Nephron progenitor cell (in vitro differentiated cells): ENCODE measurements around the gene FAM163A.
"Not testable (repeated sequence)": the region's sequence is repeated elsewhere in the genome, so short reads cannot be mapped to it uniquely, and the experiment has no call there.

Source experiments
- DNase-seq: peaks from one replicate; pipeline ENCODE4 v3.0.0; 2021
- H3K27ac Mint-ChIP-seq: 2 replicates; pipeline ENCODE4 v1.8.0; 2021; ENCODE audit warnings: mild to moderate bottlenecking, moderate library complexity, mixed read lengths
- H3K27me3 Mint-ChIP-seq: 2 replicates; pipeline ENCODE4 v1.8.0; 2021; ENCODE audit warnings: mild to moderate bottlenecking, low read depth, mixed read lengths; ENCODE audit not compliant: poor library complexity
- H3K36me3 Mint-ChIP-seq: 2 replicates; pipeline ENCODE4 v1.8.0; 2021; ENCODE audit warnings: low read depth, mixed read lengths
- H3K4me1 Mint-ChIP-seq: 2 replicates; pipeline ENCODE4 v1.8.0; 2021; ENCODE audit warnings: mixed read lengths
- H3K4me3 Mint-ChIP-seq: 2 replicates; pipeline ENCODE4 v1.8.0; 2021; ENCODE audit warnings: mild to moderate bottlenecking, moderate library complexity, mixed read lengths
- H3K9me3 Mint-ChIP-seq: 2 replicates; pipeline ENCODE4 v1.8.0; 2021; ENCODE audit warnings: mild to moderate bottlenecking, moderate library complexity, mixed read lengths
- TF ChIP-seq, protein P1 (sequence below): fragments of 200-600 bp; sonication (generic); IDR thresholded peaks from 2 replicates; pipeline ENCODE4 v1.5.0; 2021; ENCODE audit warnings: antibody characterized with exemption

FAM163A gene

DNA sequence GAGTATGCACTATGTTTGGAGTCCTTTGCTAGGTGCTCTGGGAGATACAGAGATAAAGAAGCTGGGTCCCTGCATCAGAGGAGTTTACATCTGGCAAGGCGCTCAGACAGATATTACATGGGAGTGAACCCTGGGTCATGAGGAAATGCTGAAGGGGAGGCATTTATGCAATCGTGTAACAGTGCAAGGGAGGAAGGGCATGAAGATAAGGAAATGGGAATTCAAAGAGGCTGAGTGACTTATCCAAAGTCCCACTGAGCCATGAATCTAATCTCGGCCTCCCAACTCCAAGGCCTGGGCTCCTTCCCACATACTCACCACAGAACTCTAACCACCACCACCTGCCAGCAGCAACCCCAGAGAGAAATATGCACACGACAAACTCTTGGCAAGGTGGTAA lies 51.6 kb downstream of the FAM163A start:
- peaks cover 12% of the 10 kb centered on the region for H3K27me3 Mint-ChIP-seq
- peaks cover 16% of the 10 kb centered on the region for H3K4me1 Mint-ChIP-seq
- no peaks in the 10 kb centered on the region for H3K36me3 Mint-ChIP-seq
- H3K27ac Mint-ChIP-seq = no peak overlapping the region
- no peaks in the 10 kb centered on the region for H3K9me3 Mint-ChIP-seq
- TF ChIP-seq, protein P1, sequence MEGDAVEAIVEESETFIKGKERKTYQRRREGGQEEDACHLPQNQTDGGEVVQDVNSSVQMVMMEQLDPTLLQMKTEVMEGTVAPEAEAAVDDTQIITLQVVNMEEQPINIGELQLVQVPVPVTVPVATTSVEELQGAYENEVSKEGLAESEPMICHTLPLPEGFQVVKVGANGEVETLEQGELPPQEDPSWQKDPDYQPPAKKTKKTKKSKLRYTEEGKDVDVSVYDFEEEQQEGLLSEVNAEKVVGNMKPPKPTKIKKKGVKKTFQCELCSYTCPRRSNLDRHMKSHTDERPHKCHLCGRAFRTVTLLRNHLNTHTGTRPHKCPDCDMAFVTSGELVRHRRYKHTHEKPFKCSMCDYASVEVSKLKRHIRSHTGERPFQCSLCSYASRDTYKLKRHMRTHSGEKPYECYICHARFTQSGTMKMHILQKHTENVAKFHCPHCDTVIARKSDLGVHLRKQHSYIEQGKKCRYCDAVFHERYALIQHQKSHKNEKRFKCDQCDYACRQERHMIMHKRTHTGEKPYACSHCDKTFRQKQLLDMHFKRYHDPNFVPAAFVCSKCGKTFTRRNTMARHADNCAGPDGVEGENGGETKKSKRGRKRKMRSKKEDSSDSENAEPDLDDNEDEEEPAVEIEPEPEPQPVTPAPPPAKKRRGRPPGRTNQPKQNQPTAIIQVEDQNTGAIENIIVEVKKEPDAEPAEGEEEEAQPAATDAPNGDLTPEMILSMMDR = no peak
- DNase-seq = no peak
- H3K4me3 Mint-ChIP-seq = no peak overlapping the region

DNA sequence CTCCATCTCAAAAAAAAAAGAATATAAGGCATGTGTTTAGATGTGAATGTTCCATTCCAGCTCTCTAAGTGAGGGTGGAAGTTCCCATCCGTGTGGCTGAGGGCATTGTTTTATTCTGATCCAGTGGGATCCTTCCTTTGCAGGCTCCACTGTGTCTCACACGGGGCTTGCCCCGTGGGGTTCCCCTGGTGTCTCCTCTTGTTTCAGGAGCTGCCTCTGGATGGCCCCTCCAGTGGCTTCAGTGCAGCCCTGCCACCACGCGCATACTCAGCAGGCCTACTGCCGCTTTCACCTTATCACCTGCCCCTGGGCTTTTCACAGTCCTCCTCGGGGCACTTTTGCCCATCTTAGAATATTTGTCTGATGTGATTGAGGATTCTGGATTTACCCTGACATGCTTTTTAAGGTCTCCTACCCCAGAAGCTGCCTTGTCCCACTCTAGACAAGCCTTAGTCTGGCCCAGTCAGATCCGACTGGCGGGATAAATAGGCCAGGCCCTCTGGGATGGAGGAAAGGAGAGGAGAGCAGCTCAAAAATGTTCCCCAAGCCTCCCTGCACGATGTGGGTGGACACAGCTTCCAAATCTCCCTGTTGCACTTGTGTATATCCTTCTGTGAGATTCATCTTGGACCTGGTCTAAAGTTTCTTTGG lies 55.2 kb downstream of the FAM163A start:
- Mint-ChIP-seq H3K9me3 (no peaks in the 10 kb centered on the region), H3K4me3 (no peak overlapping the region), H3K27me3 (peaks cover 9% of the 10 kb centered on the region), H3K36me3 (no peaks in the 10 kb centered on the region), H3K4me1 (peaks cover 16% of the 10 kb centered on the region), H3K27ac (no peak overlapping the region)
- no peak for DNase-seq
- TF ChIP-seq, protein P1 = no peak

GRCh38 chr1:179798864-179799516 lies 55.9 kb downstream of the FAM163A start:
- Mint-ChIP-seq H3K27me3 (peaks cover 9% of the 10 kb centered on the region), H3K4me1 (peaks cover 16% of the 10 kb centered on the region), H3K36me3 (no peaks in the 10 kb centered on the region), H3K9me3 (no peaks in the 10 kb centered on the region), H3K4me3 (no peak overlapping the region), H3K27ac (peak overlapping the region; percentile 69)
- DNase-seq = no peak
- TF ChIP-seq, protein P1 = no peak

DNA sequence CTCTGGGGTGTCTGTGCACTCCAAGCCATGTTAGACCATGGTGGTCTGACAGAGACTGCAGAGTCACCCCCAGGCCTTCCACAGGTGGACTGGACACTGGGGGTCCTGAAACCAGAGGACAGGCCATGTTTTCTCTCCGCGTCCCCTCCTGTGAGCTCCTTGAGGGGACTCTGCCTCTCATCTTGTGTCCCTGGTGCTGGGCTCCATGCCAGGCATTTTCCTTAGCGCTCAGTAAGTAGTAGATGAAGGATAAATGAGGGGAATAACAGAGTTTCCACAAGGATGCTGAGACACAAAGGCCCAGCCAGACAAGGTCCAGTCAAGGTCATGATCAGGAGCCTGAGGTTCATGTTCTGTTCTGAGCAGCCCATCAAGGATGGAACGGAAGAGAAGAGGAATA lies 57.4 kb downstream of the FAM163A start:
- Mint-ChIP-seq H3K27me3 (peaks cover 9% of the 10 kb centered on the region), H3K4me3 (no peak overlapping the region), H3K4me1 (peaks cover 12% of the 10 kb centered on the region), H3K27ac (no peak overlapping the region), H3K9me3 (no peaks in the 10 kb centered on the region), H3K36me3 (no peaks in the 10 kb centered on the region)
- DNase-seq = no peak
- TF ChIP-seq, protein P1 = no peak

DNA sequence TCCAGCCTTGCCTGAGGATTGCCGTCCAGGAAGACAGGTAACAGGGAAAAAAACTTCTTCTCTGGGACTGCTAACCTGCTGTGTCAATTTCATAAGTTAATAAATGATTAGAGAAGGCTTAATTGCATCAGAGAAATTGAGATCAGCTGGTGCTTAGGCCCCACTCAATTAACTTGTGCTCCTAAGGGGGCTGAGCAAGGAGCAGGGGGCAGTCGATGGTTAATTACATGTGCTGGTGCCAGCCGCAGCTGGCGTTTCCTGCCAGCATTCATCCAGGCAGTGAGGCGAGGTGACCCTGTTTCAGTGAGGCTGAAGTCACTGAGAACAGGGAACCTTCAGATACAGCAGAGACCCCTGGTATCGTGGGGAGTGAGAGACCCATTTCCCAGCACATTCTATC lies 60.0 kb downstream of the FAM163A start:
- Mint-ChIP-seq H3K9me3 (no peaks in the 10 kb centered on the region), H3K4me3 (no peak overlapping the region), H3K36me3 (no peaks in the 10 kb centered on the region), H3K27me3 (peaks cover 5% of the 10 kb centered on the region), H3K4me1 (peaks cover 31% of the 10 kb centered on the region), H3K27ac (no peak overlapping the region)
- no peak for DNase-seq
- TF ChIP-seq, protein P1 = no peak

GRCh38 chr1:179803918-179804317 lies 60.8 kb downstream of the FAM163A start:
- TF ChIP-seq, protein P1 = no peak
- no peak for DNase-seq
- H3K4me3 Mint-ChIP-seq = no peak overlapping the region
- H3K27me3 Mint-ChIP-seq = no peaks in the 10 kb centered on the region
- no peaks in the 10 kb centered on the region for H3K36me3 Mint-ChIP-seq
- H3K9me3 Mint-ChIP-seq = no peaks in the 10 kb centered on the region
- peaks cover 32% of the 10 kb centered on the region for H3K4me1 Mint-ChIP-seq
- no peak overlapping the region for H3K27ac Mint-ChIP-seq

DNA sequence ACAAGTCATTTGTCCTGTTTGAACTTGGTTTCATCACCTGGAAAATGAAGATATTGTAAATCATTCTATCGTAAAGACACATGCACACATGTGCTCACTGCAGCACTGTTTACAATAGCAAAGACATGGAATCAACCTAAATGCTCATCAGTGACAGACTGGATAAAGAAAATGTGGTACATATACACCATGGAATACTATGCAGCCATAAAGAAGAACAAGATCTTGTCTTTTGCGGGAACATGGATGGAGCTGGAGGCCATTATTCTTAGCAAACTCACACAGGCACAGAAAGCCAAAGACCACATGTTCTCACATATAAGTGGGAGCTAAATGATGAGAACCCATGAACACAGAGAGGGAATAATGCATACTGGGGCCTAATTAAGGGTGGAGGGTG lies 61.3 kb downstream of the FAM163A start:
- not testable (repeated sequence) for DNase-seq, H3K9me3 Mint-ChIP-seq, H3K27me3 Mint-ChIP-seq, H3K27ac Mint-ChIP-seq, H3K36me3 Mint-ChIP-seq, H3K4me3 Mint-ChIP-seq
- H3K4me1 Mint-ChIP-seq = peaks cover 27% of the 10 kb centered on the region
